ENCODE measurements around the gene CCNQ. TPM values are rescaled to one million over a fixed set of nuclear protein-coding genes. Genes with fewer than 3 reads are reported as not detected.

Gene CCNQ
- total RNA-seq, 2 experiments from 2014 or later = 12.0 to 29.7 TPM

- intact Hi-C loops (cut with micrococcal nuclease; ENCODE audit: unreplicated experiment) = no loop called here
- no peak for DNase-seq (ENCODE audit: low spot score)
- no TSS peak for BruUV-seq (replicated peaks)
- Histone ChIP-seq H3K27ac (ENCODE audit: low read depth, low read length, poor library complexity, severe bottlenecking) (no peak overlapping the region), H3K9me2 (ENCODE audit: insufficient read depth, low read length) (no peaks in the 10 kb centered on the region), H3K36me3 (ENCODE audit: insufficient read depth, low read length) (no peaks in the 10 kb centered on the region), H4K20me1 (ENCODE audit: insufficient read depth, low read length) (no peaks in the 10 kb centered on the region), H3K4me3 (ENCODE audit: low read depth, low read length, poor library complexity, severe bottlenecking) (no peak overlapping the region), H3K4me1 (ENCODE audit: insufficient read depth, low read length, poor library complexity, severe bottlenecking) (no peaks in the 10 kb centered on the region), H3K79me2 (ENCODE audit: insufficient read depth, low read depth, low read length) (no peaks in the 10 kb centered on the region), H3K9me3 (ENCODE audit: low read length) (no peaks in the 10 kb centered on the region), H2AFZ (ENCODE audit: low read length) (no peak overlapping the region), H3K4me2 (ENCODE audit: low read length) (no peak overlapping the region)
- ChIA-PET POLR2A (no interaction called here), CTCF (ENCODE audit: unreplicated experiment) (no interaction called here)
- TF ChIP-seq, protein P1, sequence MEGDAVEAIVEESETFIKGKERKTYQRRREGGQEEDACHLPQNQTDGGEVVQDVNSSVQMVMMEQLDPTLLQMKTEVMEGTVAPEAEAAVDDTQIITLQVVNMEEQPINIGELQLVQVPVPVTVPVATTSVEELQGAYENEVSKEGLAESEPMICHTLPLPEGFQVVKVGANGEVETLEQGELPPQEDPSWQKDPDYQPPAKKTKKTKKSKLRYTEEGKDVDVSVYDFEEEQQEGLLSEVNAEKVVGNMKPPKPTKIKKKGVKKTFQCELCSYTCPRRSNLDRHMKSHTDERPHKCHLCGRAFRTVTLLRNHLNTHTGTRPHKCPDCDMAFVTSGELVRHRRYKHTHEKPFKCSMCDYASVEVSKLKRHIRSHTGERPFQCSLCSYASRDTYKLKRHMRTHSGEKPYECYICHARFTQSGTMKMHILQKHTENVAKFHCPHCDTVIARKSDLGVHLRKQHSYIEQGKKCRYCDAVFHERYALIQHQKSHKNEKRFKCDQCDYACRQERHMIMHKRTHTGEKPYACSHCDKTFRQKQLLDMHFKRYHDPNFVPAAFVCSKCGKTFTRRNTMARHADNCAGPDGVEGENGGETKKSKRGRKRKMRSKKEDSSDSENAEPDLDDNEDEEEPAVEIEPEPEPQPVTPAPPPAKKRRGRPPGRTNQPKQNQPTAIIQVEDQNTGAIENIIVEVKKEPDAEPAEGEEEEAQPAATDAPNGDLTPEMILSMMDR (conservative IDR thresholded peaks at IDR 0.05; ENCODE audit: low read length) = no peak
- no peak for TF ChIP-seq EZH2phosphoT487 (IDR thresholded peaks at IDR 0.05; ENCODE audit: borderline replicate concordance, low read depth, low read length)
These were observed 42.0 kb upstream of the CCNQ start for GRCh38 chrX:153640736-153641575.

DNA sequence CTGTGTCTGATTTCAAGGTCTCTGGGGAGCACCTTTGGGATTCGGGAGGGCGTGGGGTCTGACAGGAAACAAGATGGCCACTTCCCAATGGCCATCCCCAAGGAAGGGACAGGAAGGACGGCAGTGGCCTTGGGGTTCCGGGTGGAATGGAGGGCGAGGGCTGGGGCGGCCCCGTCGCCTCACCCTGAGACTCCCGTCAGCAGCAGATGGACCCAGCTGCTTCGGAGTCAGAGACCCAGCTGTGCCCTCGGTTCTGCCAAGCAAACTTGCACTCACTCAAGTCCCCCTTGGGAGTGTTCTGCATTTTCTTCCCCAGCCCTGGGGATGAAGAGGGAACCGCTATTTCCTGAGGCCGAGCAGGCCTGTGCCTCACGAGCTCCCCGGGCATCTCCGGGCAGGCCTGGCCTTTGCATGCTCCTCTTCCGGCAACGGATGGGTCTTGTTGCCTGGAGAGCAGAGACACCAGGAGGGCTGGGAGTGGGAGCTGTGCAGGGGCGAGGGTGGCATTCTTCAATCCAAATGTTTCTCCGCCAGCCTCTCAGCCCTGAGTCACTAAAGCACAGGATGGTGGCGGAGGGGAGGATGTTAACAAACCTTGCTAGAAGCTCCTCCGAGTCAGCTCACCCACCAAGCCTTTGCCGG lies 41.2 kb upstream of the CCNQ start:
- no TSS peak for BruUV-seq (replicated peaks)
- Histone ChIP-seq H3K9me2 (ENCODE audit: insufficient read depth, low read length) (no peaks in the 10 kb centered on the region), H3K9me3 (ENCODE audit: low read length) (no peaks in the 10 kb centered on the region), H4K20me1 (ENCODE audit: insufficient read depth, low read length) (no peaks in the 10 kb centered on the region), H3K79me2 (ENCODE audit: insufficient read depth, low read depth, low read length) (no peaks in the 10 kb centered on the region), H3K27ac (ENCODE audit: low read depth, low read length, poor library complexity, severe bottlenecking) (no peak overlapping the region), H3K36me3 (ENCODE audit: insufficient read depth, low read length) (no peaks in the 10 kb centered on the region), H3K4me2 (ENCODE audit: low read length) (no peak overlapping the region), H2AFZ (ENCODE audit: low read length) (no peak overlapping the region), H3K4me1 (ENCODE audit: insufficient read depth, low read length, poor library complexity, severe bottlenecking) (no peaks in the 10 kb centered on the region), H3K4me3 (ENCODE audit: low read depth, low read length, poor library complexity, severe bottlenecking) (no peak overlapping the region)
- CTCF ChIA-PET (ENCODE audit: unreplicated experiment) = no interaction called here
- no peak for DNase-seq (ENCODE audit: low spot score)
- TF ChIP-seq, protein P1 (conservative IDR thresholded peaks at IDR 0.05; ENCODE audit: low read length) = no peak
- no peak for TF ChIP-seq EZH2phosphoT487 (IDR thresholded peaks at IDR 0.05; ENCODE audit: borderline replicate concordance, low read depth, low read length)
- intact Hi-C loops (cut with micrococcal nuclease; ENCODE audit: unreplicated experiment) = no loop called here
- POLR2A ChIA-PET = no interaction called here

All from OCI-LY7 (cell line).